Measurements from ENCODE around the gene ZNF429. TPM values are rescaled to one million over a fixed set of nuclear protein-coding genes. Genes with fewer than 3 reads are reported as not detected.
"Not testable (repeated sequence)": the region's sequence is repeated elsewhere in the genome, so short reads cannot be mapped to it uniquely, and the experiment has no call there.

The ZNF429 gene
- total RNA-seq, 1 donor from 2014 or later = 2.3 TPM

DNA sequence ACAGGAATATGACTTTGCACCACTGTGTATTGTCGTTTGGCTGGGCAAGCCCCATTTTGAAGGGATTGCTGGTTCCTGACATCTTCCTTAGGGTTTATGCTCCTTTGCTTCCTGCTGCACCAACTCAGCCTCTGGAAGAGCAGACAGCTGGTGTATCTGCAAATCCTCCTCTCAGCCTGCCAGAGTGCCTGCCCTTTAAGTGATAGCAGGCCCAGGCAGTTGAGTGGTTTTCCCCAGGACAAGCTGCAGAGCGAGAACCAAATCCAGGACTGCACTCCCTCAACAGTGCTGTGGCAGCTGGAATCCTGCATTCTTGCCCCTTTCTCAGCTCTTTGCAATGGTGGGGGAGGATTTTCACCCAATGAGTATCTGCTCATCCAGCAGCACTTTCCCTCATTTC lies 85.5 kb downstream of the ZNF429 start:
- no peak for DNase-seq (ENCODE audit: low read depth in 2 of 2)

DNA sequence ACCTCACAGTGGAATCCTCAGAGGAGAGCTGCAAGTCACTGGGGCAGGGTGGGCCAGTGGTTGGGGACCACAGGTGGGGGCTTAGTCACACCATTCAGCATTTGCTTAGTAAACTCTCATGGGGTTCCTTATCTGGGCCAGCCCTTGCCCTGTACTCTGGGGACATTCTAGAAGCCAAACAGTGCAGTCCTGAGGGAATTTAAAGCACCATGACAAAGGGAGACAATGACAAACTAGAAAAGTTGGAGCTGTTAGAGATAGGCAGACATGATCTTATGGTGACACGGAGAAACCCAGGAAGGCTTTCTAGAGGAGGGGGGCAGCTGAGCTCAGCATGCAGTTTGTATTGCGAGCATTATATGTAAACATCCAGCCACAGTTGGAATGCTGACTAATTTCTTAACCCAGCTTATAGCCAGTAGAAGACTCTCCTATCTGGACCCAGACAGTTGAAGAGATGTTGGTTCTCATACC lies 87.6 kb downstream of the ZNF429 start:
- DNase-seq (ENCODE audit: low read depth in 2 of 2) = no peak

DNA sequence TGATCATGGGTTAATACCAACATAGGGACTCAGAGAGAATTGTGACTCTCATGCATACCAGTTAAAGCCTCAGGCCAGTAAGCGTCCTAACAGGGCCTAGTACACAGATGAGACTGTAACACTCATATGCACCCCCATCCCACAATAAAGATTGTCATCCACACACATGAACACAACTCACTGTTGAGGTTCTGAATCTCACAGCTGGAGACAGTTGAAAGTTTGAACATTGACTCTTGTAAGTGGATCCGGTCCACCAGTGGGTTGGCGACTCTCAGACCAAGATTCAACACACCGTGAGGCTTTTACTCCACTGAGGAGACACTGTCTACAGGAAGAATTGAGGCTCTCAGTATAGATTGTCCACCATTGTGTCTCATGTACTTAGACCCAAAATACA lies 88.1 kb downstream of the ZNF429 start:
- no peak for DNase-seq (ENCODE audit: low read depth in 2 of 2)

DNA sequence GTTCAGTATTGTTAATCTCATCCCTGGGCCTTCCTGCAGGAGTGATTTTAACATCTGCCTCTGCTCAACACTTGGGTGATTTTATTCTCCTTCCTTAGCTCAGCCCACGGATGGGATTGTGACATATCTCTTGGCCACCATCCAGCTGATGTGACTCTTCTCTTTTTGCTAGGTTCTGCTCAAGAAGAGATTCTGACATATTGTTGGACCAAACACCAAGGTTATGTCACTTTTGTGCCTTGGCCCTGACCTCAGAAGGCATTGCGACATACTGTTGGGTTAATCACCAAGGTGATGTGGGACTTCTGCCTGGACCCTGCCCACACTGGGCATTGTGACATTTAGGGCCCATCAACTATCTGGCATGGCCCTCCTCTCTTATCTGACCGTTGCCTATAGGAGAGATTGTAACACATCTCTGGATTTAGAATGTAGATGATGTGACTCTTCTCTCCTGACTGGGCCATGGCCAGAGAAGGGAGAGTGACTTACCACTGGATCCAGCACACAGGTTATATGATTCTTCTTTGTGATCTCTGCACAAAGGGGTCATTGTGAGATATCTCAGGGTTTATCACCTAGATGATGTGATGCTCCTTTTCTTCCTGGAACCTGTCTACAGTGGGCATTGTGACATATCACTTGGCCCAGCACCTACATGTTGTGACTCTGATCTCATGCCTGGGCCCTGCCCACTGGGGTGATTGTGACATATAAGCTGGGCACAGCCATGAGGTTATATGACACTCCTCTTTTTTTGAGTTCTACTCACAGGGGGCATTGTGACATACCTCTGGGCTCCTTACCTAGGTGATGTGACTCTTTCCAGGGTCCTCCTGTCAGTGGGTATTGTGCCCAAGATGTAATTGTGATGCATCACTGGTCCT lies 88.8 kb downstream of the ZNF429 start:
- DNase-seq (ENCODE audit: low read depth in 2 of 2) = no peak

DNA sequence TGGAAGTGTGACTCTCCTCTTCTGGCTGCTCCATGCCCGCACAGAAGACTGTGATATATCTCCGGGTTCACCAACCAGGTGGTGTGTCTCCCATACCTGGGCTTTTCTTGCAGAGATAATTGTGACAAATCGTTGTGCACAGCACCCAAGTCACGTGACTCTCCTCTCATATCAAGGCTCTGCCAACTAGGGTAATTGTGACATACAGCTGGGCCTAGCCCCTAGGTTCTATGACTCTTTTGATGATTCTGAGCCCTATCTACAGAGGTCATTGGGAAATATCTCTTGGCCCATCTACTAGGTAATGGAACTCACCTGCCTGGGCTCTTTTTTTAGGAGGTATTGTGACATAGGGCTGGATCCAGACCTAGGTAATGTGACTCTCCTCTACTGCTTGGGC lies 89.8 kb downstream of the ZNF429 start:
- DNase-seq (ENCODE audit: low read depth in 2 of 2) = no peak

DNA sequence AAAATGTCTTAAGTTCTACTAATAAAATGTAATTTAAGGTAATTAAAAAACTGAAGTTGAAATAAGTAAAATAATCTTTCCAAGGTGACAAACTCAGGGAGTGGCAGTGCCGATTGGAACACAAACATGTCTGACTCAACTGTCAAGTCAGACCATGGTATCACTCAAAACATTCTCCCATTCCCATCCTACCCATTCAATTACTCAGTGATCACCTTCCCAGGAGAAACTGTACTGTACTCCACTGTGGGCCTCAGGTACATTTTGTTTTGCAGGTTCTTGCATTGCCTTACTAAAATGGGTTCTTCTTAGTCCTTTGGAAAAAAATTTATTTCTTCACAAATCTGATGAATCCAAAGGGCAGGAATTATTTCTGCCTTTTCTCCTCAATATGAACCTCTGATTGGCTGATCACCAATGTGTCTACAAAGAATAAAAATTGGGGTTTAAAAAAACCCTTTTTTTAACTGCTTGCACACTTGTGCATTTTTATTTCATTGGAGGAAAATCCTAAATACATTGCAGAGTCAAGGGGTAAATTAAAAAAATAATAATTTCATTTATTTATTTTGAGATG lies 96.8 kb downstream of the ZNF429 start:
- DNase-seq (ENCODE audit: low read depth in 2 of 2) = no peak

DNA sequence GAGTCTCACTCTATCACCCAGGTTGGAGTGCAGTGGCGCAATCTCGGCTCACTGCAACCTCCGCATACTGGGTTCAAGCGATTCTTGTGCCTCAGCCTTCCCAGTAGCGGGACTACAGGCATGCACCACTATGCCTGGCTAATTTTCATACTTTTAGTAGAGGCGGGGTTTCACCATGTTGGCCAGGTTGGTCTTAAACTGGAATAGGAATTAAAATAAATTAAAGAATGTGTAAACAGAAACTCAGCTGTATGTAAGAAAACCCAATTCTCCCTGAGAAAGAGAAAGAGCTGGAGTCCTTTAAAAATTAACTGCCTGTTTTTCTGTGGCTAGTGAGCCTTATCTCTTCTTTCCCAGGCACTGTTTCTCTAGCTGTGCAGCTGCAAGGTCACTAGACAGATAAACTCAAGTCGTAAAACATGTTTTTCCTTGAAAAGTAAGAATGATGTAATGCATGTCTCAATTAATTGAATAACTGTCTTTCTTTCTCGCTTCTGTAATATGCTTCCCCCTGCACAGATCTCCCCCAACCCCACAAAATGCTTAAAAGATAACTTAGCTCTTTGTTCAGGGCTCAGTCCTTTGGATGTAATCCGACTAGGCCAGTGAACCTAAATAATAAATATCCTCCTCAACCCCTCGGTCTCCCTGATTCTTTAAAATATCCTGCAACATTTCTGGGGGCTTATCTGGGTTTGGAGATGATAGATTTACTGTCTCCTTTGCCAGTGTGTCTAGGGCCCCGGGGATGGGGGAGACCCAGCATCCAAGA lies 97.4 kb downstream of the ZNF429 start:
- not testable (repeated sequence) for DNase-seq (ENCODE audit: low read depth in 2 of 2)

DNA sequence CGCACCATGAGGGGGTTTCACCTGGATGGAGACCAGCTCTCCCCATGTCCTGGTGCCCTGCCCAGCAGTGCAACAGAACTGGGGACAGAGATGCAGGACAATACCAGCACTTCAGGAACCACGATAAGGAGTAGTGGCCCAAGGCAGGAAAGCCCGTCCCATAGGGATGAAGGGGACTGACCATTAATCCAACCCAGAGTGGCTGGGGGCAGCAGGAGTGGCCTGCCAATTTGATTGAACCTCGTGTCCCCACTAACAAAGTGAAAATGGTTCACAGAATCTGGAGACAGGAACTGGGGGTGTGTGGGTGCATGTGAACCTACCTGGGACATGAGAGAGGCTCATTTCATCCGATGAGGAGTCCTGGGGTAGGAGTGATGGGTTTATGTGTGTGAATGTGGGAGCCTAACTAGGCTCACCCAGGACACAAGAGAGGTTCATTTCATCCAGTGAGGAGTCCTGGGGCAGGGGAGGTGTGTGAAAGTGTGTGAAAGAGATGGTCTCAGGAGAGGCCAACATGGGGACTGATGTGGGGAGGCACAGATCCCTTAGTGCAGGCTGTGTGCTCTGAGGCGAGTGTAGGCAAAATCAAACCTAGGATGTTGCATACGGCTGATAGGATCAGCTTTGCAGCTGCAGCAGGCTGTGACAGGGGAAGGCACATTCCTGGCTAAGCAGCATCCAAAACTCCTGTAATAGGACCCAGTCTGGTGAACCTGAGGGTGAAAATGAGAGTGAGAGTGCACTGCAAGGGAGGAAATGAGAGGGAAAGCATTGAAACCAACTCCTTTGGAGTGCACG lies 98.2 kb downstream of the ZNF429 start:
- no peak for DNase-seq (ENCODE audit: low read depth in 2 of 2)

DNA sequence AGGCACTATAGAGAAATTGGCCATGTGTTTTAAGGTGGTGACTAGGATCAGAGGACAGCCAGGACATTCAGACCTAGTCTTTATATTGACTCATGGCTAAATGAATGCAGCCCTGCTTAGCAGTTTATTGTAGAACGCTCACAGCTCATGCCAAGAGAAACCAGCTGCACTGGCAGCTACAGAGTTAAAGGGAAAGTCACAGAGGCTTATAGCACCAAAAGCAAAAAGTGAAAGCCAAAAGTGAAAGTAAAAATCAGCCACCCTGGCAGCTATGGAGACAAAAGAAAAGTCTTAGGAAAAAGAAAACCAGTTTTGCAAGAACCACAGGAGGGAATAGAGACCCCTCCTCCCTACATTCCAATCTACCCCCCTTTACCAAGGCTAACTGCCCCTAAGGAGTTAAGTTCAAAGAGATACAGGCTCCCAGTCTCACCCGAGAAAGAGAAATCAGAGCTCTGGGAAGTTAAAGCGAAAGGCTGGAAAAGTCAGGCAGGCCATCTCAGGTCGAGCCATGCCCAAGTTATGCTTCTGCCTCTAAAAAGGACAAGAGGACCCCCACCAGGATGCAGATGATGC lies 99.0 kb downstream of the ZNF429 start:
- no peak for DNase-seq (ENCODE audit: low read depth in 2 of 2)

Other genes with a start within 250 kb of the ZNF429 start
- gene ZNF708, start 176.2 kb upstream of the ZNF429 start, total RNA-seq = 6.0 and 8.1 TPM in 2 replicates
- 4.4 and 5.0 TPM in 2 replicates for gene ZNF738, start 146.6 kb upstream of the ZNF429 start, total RNA-seq
- gene ZNF493, start 108.5 kb upstream of the ZNF429 start, total RNA-seq = 8.2 and 14.2 TPM in 2 replicates